ENCODE measurements around the gene OCA2. TPM values are rescaled to one million over a fixed set of nuclear protein-coding genes. Genes with fewer than 3 reads are reported as not detected.
"Not testable (repeated sequence)": the region's sequence is repeated elsewhere in the genome, so short reads cannot be mapped to it uniquely, and the experiment has no call there.

The OCA2 gene
- total RNA-seq, 1 donor from 2014 or later: not detected

- no peak for DNase-seq (ENCODE audit: low read depth in 2 of 2)
Observed at GRCh38 chr15:27850050-27850449, 249.1 kb downstream of the OCA2 start.

DNA sequence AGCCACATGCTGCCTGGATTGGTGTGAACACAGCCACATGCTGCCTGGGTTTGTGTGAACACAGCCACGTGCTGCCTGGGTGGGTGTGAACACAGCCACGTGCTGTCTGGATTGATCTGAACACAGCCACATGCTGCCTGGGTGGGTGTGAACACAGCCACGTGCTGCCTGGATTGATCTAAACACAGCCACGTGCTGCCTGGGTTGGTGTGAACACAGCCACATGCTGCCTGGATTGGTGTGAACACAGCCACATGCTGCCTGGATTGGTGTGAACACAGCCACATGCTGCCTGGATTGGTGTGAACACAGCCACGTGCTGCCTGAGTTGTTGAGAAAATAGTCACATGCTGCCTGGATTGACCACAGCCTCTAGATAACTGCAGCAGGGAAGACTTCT lies 250.2 kb downstream of the OCA2 start:
- not testable (repeated sequence) for DNase-seq (ENCODE audit: low read depth in 2 of 2)

DNA sequence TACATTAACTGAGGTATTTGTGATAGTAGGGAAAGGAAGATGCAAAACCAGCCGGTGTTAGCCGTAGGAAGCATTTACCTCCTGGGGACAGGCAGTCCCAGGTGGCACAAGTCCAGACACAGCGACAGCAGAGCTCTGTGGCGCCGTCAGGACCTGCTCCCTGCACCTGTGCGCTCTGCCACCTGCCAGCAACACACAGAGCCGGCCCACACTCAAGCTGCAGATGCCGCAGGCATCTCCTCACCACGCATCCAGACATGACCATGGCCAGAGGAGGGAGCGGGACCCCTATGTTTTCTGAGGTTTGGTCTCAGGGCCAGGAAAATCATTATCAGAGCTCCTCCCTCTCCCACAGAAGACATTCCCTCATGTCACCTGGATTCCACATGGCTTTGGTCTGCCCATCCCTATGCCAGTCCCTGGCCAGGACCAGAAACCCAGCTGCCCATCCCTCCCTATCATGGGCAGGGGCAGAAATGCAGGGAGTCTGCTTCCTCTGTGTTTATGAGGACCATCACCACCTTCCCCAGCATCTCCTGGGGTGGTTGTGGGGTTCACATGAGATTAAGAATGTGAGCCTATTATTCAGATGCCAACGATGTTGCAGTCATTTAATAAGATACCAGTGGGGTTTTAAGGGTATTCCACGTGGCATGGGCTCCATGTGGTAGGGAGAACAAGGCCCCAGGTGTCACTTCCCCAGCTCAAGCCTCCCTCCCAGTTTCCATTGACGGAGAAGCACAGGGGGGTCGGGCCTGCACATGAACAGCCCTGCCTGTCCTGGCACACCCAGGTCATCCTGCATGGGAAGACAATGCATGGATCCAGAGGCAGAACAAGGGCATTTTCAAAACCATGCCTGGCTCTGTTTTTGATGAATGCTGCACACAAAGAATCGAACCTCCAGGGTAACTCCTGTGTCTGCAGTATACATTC lies 251.1 kb downstream of the OCA2 start:
- DNase-seq (ENCODE audit: low read depth in 2 of 2): no peak

GRCh38 chr15:27846722-27847395 lies 252.3 kb downstream of the OCA2 start:
- no peak for DNase-seq (ENCODE audit: low read depth in 2 of 2)

DNA sequence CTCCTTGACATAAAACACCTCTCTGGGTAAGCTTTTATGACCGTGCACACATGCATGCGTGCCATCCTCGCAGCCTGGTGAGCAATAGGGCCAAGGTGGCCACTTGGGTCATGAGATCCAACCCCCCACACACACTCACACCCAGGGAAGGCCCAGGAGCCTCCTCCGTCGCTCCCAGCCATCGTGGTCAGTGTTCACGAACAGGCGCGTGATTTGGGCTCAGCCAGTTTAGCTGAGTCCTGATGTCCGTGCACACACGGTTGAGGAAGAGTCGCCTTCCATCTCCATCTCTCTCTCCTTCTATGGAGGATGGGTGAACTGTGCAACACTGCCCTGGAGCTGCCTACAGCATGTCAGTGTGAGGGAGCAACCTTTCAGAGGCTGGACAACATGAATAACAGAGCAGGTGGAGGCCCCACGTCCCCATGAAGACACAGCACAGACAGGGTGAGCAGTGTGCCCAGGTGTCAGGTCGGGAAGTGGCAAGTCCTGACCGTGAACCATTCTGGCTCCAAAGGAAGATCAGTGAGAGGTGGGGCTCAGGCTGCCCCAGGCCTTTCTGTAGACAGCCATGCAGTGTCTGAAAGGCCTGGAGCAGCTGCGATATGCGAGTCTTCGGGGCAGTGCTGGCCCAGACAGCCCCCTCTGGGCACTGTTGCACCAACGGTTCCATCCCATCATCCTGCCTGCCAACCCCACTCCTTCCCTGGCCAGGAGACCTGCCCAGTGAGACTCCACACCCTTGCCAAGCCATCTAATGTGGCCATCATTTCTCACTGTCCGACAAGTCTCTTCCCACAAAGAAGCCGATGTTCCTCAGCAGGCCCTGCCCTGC lies 253.4 kb downstream of the OCA2 start:
- no peak for DNase-seq (ENCODE audit: low read depth in 2 of 2)

- DNase-seq (ENCODE audit: low read depth in 2 of 2): no peak
Observed at GRCh38 chr15:27844018-27844666, 255.0 kb downstream of the OCA2 start.

GRCh38 chr15:27843146-27843545 lies 256.0 kb downstream of the OCA2 start:
- DNase-seq (ENCODE audit: low read depth in 2 of 2): no peak

DNA sequence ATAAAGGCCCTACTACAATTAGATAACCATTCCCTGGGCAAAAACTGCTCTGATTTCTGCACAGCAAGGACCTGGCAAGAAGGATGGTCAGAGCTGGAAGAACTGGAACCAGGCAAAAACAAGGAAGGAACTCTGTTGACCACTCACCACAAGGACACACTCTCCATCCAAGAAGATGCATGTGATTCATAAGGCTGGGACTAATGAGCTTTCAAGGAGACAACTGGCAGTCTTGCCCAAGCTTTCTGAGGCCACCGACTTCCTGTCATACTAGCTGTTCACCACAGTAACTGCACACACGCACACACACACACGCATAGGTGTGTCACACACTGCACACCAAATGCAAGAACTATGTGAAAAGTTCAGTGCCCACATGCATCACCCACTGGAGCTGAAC lies 256.6 kb downstream of the OCA2 start:
- no peak for DNase-seq (ENCODE audit: low read depth in 2 of 2)

GRCh38 chr15:27835233-27835939 lies 263.7 kb downstream of the OCA2 start:
- no peak for DNase-seq (ENCODE audit: low read depth in 2 of 2)

GRCh38 chr15:27834684-27835083 lies 264.4 kb downstream of the OCA2 start:
- no peak for DNase-seq (ENCODE audit: low read depth in 2 of 2)

DNA sequence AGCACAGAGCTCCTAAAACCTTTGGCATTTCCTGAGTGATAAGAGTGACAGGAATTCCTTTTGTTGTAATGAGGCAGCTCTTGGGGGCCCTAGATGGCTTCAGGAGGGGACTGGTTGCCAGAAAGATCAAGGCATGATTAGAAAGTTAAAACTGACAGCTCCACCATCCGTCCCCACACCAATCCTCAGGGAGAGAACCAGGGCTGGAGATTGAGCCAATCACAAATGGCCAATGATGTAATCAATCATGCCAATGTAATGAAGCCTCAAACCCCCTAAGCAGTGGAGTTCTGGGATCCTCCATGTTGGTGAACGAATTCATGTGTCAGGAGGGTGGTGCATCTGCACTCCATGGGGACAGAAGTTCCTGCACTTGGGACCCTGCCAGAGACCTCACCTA lies 265.1 kb downstream of the OCA2 start:
- no peak for DNase-seq (ENCODE audit: low read depth in 2 of 2)

- DNase-seq (ENCODE audit: low read depth in 2 of 2): no peak
Observed at GRCh38 chr15:27833178-27833577, 265.9 kb downstream of the OCA2 start.

- no peak for DNase-seq (ENCODE audit: low read depth in 2 of 2)
Observed at GRCh38 chr15:27832237-27832596, 266.9 kb downstream of the OCA2 start.

- no peak for DNase-seq (ENCODE audit: low read depth in 2 of 2)
Observed at GRCh38 chr15:27831384-27832236, 267.5 kb downstream of the OCA2 start.

DNA sequence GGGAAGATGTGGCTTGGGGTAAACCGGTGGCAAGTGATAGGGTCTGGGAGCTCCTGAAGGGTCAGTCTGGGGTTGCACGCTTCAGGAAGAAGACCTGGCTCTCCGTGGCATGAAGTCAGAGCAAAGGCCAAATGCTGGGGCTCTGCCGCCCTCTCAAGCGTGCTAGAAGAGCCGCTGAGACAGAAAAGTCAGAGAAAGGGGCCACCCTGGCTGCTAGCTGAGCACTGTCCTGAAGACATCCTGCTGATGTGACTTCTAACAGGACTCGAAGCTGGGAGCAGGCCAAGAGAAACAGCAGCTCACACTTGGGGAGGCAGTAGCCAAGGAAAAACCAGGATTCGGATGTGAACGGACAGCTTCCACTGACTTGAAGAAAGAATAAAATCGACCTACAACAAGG lies 270.4 kb downstream of the OCA2 start:
- DNase-seq (ENCODE audit: low read depth in 2 of 2): no peak

GRCh38 chr15:27826902-27827714 lies 272.0 kb downstream of the OCA2 start:
- DNase-seq (ENCODE audit: low read depth in 2 of 2): no peak

DNA sequence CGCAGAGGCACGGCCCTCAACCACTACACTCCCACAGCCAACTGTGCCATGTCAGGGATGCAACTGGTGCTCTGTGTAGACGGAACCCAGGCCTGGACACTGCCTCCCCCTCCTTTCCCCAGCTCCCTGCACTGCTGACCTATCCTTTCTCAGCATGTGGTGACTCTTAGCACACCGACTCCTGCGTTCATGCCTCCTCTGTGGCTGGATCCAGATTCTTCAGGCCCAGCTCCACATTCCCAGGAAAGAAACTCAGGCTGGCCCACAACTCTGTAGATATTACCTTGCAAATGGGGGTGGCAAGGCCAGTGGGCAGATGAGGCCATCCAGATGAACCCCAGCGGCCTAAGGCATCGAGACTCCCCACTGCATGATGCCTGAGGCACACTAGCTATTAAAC lies 272.7 kb downstream of the OCA2 start:
- DNase-seq (ENCODE audit: low read depth in 2 of 2): no peak

GRCh38 chr15:27824841-27825422 lies 274.2 kb downstream of the OCA2 start:
- no peak for DNase-seq (ENCODE audit: low read depth in 2 of 2)

- DNase-seq (ENCODE audit: low read depth in 2 of 2): no peak
Observed at GRCh38 chr15:27821273-27821672, 277.8 kb downstream of the OCA2 start.
